ENCODE results near the gene PDE1C.

DNA sequence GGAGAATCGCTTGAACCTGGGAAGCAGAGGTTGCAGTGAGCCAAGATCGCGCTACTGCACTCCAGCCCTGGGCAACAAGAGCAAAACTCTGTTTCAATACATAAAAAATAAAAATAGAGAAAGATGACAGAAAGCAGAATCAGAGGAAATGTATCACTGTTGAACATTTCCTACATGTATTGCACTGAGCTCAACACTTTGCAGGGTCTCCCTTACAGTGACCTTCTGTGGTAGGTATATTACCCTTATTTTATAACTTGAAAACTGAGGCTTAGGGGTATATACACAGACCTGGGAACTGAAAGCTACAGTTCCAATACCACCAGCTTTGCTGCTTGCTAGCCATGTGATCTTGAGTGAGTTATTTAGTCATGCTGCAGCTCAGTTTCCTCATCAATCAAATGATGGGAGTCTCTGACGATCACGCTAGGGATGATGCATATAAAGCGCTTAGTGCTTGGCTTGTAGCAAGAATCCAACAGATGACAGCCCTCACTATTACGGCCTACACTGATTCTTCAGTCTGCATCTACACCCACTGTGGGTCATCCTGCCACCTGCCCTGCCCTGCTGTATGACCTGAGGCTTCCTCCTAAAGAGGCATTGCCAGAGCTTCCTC, 99.0 kb downstream of the PDE1C start:
- no peak for TF ChIP-seq CTCF (conservative IDR thresholded peaks at IDR 0.05; ENCODE audit: low read length)
- TF ChIP-seq EZH2phosphoT487 (IDR thresholded peaks at IDR 0.05; ENCODE audit: borderline replicate concordance, low read depth, low read length), result no peak
